Large intestine (tissue), 3 donors: Measurements from ENCODE around the gene MND1. TPM values are rescaled to one million over a fixed set of nuclear protein-coding genes. Genes with fewer than 3 reads are reported as not detected.
"Not testable (repeated sequence)": the region's sequence is repeated elsewhere in the genome, so short reads cannot be mapped to it uniquely, and the experiment has no call there.

Experiments
- DNase-seq, 2 donors: peaks; one replicate each; pipeline versions ENCODE4 v3.0.0 to v3.0.0-alpha.2; 2013
- H3K27ac ChIP-seq: one replicate; pipeline ENCODE4 v1.5.1; 2013; ENCODE audit warnings: low read length
- H3K27me3 ChIP-seq: 2 replicates; pipeline ENCODE4 v1.6.1; 2013; ENCODE audit warnings: low read length; ENCODE audit not compliant: control insufficient read depth, insufficient read depth
- H3K36me3 ChIP-seq: 2 replicates; pipeline ENCODE4 v1.6.1; 2013; ENCODE audit warnings: low read length; ENCODE audit not compliant: control insufficient read depth, insufficient read depth
- H3K4me1 ChIP-seq: one replicate; pipeline ENCODE4 v1.6.1; 2013; ENCODE audit warnings: low read length; ENCODE audit not compliant: control insufficient read depth, insufficient read depth
- H3K4me3 ChIP-seq: one replicate; pipeline ENCODE4 v1.5.1; 2013; ENCODE audit warnings: low read length
- H3K9me3 ChIP-seq: one replicate; pipeline ENCODE4 v1.6.1; 2013; ENCODE audit warnings: mild to moderate bottlenecking, low read depth, low read length, moderate library complexity; ENCODE audit not compliant: control insufficient read depth
- WGBS: methylation state at CpG from one replicate; pipeline ENCODE4 v1.1.5; 2013; ENCODE audit warnings: low lambda C conversion rate; ENCODE audit not compliant: insufficient coverage; 5-methylcytosine and 5-hydroxymethylcytosine counted together
- polyA plus RNA-seq: library from polyadenylated mRNA; unstranded; fragments of 120-200 nt; gene quantifications from one replicate; pipeline ENCODE4 v1.2.1, GENCODE V29; 2013

MND1 gene
- polyA plus RNA-seq, 1 donor = 6.8 TPM

GRCh38 chr4:153434190-153434589, 89.7 kb downstream of the MND1 start:
- WGBS = no CpG with 5 or more reads among the region's 2 CpGs
- no peaks in the 10 kb centered on the region for H3K27me3 ChIP-seq
- H3K27ac ChIP-seq = no peak overlapping the region

GRCh38 chr4:153438916-153439756, 94.6 kb downstream of the MND1 start:
- Histone ChIP-seq H3K27me3 (no peaks in the 10 kb centered on the region), H3K9me3 (no peaks in the 10 kb centered on the region), H3K4me3 (no peak overlapping the region), H3K36me3 (no peaks in the 10 kb centered on the region), H3K27ac (no peak overlapping the region), H3K4me1 (no peaks in the 10 kb centered on the region)
- DNase-seq = no peak
- 76% methylated on average over 4 of the region's 13 CpGs for WGBS

More at GRCh38 chr4:153434190-153434589, 89.7 kb downstream of the MND1 start:
- Histone ChIP-seq H3K4me3 (no peak overlapping the region), H3K9me3 (no peaks in the 10 kb centered on the region), H3K36me3 (no peaks in the 10 kb centered on the region), H3K4me1 (no peaks in the 10 kb centered on the region)
- DNase-seq = no peak

- 67% methylated on average over 2 of the region's 9 CpGs for WGBS
- Histone ChIP-seq H3K4me1 (no peaks in the 10 kb centered on the region), H3K4me3 (no peak overlapping the region), H3K27ac (no peak overlapping the region), H3K9me3 (no peaks in the 10 kb centered on the region), H3K27me3 (no peaks in the 10 kb centered on the region), H3K36me3 (no peaks in the 10 kb centered on the region)
- DNase-seq = no peak
Measured at GRCh38 chr4:153439831-153440230, 95.3 kb downstream of the MND1 start.

GRCh38 chr4:153440475-153440874, 96.0 kb downstream of the MND1 start:
- WGBS = 100% methylated on average over 3 of the region's 6 CpGs
- H3K27me3 ChIP-seq = no peaks in the 10 kb centered on the region
- H3K4me1 ChIP-seq = no peaks in the 10 kb centered on the region

GRCh38 chr4:153447175-153447905, 102.9 kb downstream of the MND1 start:
- peaks cover 7% of the 10 kb centered on the region for H3K4me1 ChIP-seq
- WGBS = 88% methylated on average over 1 of the region's 5 CpGs
- H3K27ac ChIP-seq = no peak overlapping the region
- H3K36me3 ChIP-seq = no peaks in the 10 kb centered on the region
- no peak overlapping the region for H3K4me3 ChIP-seq
- no peaks in the 10 kb centered on the region for H3K27me3 ChIP-seq
- DNase-seq = peak in 1 of 2 donors; percentile 50
- no peaks in the 10 kb centered on the region for H3K9me3 ChIP-seq

More at GRCh38 chr4:153440475-153440874, 96.0 kb downstream of the MND1 start:
- no peak for DNase-seq
- H3K9me3 ChIP-seq = no peaks in the 10 kb centered on the region
- H3K36me3 ChIP-seq = no peaks in the 10 kb centered on the region
- H3K4me3 ChIP-seq = no peak overlapping the region
- no peak overlapping the region for H3K27ac ChIP-seq

- no peaks in the 10 kb centered on the region for H3K36me3 ChIP-seq
- no CpG with 5 or more reads among the region's 10 CpGs for WGBS
- no peaks in the 10 kb centered on the region for H3K9me3 ChIP-seq
- H3K27ac ChIP-seq = no peak overlapping the region
- DNase-seq = no peak
- H3K27me3 ChIP-seq = no peaks in the 10 kb centered on the region
- H3K4me1 ChIP-seq = peaks cover 7% of the 10 kb centered on the region
- no peak overlapping the region for H3K4me3 ChIP-seq
Measured at GRCh38 chr4:153448003-153448731, 103.7 kb downstream of the MND1 start.

GRCh38 chr4:153449338-153449737, 104.8 kb downstream of the MND1 start:
- no peaks in the 10 kb centered on the region for H3K9me3 ChIP-seq
- H3K4me3 ChIP-seq = no peak overlapping the region
- no peaks in the 10 kb centered on the region for H3K27me3 ChIP-seq
- peaks cover 7% of the 10 kb centered on the region for H3K4me1 ChIP-seq
- no CpG with 5 or more reads among the region's 1 CpG for WGBS
- DNase-seq = no peak
- H3K36me3 ChIP-seq = no peaks in the 10 kb centered on the region
- H3K27ac ChIP-seq = no peak overlapping the region

- no peak for DNase-seq
- peaks cover 7% of the 10 kb centered on the region for H3K4me1 ChIP-seq
- no peak overlapping the region for H3K4me3 ChIP-seq
- H3K27ac ChIP-seq = no peak overlapping the region
- H3K36me3 ChIP-seq = no peaks in the 10 kb centered on the region
- WGBS = no CpG with 5 or more reads among the region's 5 CpGs
- no peaks in the 10 kb centered on the region for H3K9me3 ChIP-seq
- H3K27me3 ChIP-seq = no peaks in the 10 kb centered on the region
Measured at GRCh38 chr4:153450544-153450917, 106.0 kb downstream of the MND1 start.

GRCh38 chr4:153451145-153451544, 106.7 kb downstream of the MND1 start:
- H3K9me3 ChIP-seq, DNase-seq, H3K27me3 ChIP-seq, H3K4me3 ChIP-seq, H3K36me3 ChIP-seq, H3K4me1 ChIP-seq, H3K27ac ChIP-seq: not testable (repeated sequence)
- no CpG with 5 or more reads among the region's 13 CpGs for WGBS

GRCh38 chr4:153451911-153452657, 107.6 kb downstream of the MND1 start:
- WGBS = no CpG with 5 or more reads among the region's 27 CpGs
- H3K27ac ChIP-seq = no peak overlapping the region
- H3K36me3 ChIP-seq = no peaks in the 10 kb centered on the region
- DNase-seq = no peak
- no peaks in the 10 kb centered on the region for H3K9me3 ChIP-seq
- H3K4me3 ChIP-seq = no peak overlapping the region
- H3K27me3 ChIP-seq = no peaks in the 10 kb centered on the region
- H3K4me1 ChIP-seq = peaks cover 7% of the 10 kb centered on the region
